Breast epithelium (tissue), 4 donors: ENCODE results near the gene SPRING1. TPM values are rescaled to one million over a fixed set of nuclear protein-coding genes. Genes with fewer than 3 reads are reported as not detected.
A peak's percentile ranks its signal among the peaks of the same experiment; 100 is the strongest.

Source experiments
- DNase-seq, 2 donors: peaks; one replicate each; pipeline ENCODE4 v3.0.0-alpha.2; 2019; ENCODE audit warnings: low spot score in 2 of 2
- H3K27ac ChIP-seq, 2 donors: fragments of 200-600 bp; sonication (generic) in 1 of 2; one replicate each; pipeline ENCODE4 v1.5.1; 2016 to 2019; ENCODE audit warnings: mild to moderate bottlenecking in 1 of 2
- H3K27me3 ChIP-seq, 2 donors: fragments of 200-600 bp; sonication (generic) in 1 of 2; one replicate each; pipeline versions ENCODE4 v1.5.1 to v1.6.0; 2017 to 2019; ENCODE audit warnings: control low read depth in 1 of 2, mild to moderate bottlenecking in 1 of 2
- H3K36me3 ChIP-seq: fragments of 200-600 bp; one replicate; pipeline ENCODE4 v1.5.1; 2019
- H3K4me1 ChIP-seq, 2 donors: fragments of 200-600 bp; sonication (generic); one replicate each; pipeline ENCODE4 v1.5.1; 2016 to 2019; ENCODE audit warnings: control low read depth in 1 of 2
- H3K4me3 ChIP-seq, 3 donors: fragments of 200-600 bp; sonication (generic); 1 replicate in 2 of 3; 2 replicates in 1 of 3; pipeline ENCODE4 v1.5.1; 2016 to 2019; ENCODE audit warnings: mild to moderate bottlenecking in 3 of 3, moderate library complexity in 2 of 3
- H3K9me3 ChIP-seq, 2 donors: fragments of 200-600 bp; sonication (generic) in 1 of 2; one replicate each; pipeline ENCODE4 v1.5.1; 2016 to 2019; ENCODE audit warnings: control low read depth in 1 of 2
- POLR2A ChIP-seq: fragments of 450-650 bp; IDR thresholded peaks from one replicate; pipeline ENCODE4 v1.6.1; 2016; ENCODE audit warnings: antibody characterized with exemption, mild to moderate bottlenecking, moderate library complexity
- POLR2AphosphoS5 ChIP-seq, 3 donors: sonication (generic); formaldehyde crosslinking; IDR thresholded peaks; one replicate each; pipeline ENCODE4 v1.6.1; 2017; ENCODE audit warnings: antibody characterized with exemption in 3 of 3
- intact Hi-C: fragments of 100-400 bp; cut with DNase I; formaldehyde crosslinking; loops from one replicate; pipeline ENCODE4 v1.15.1; 2023; ENCODE audit warnings: low total_unique reads
- total RNA-seq, 3 donors: library from RNA; depleted of rRNA; stranded (reverse); fragments of >200 nt; gene quantifications; one replicate each; pipeline ENCODE4 v1.1.0, GENCODE V29; 2016
- TF ChIP-seq, protein P1 (sequence below), 3 donors: fragments of 450-650 bp; IDR thresholded peaks; one replicate each; pipeline ENCODE4 v1.5.1; 2016 to 2017; ENCODE audit warnings: antibody characterized with exemption in 3 of 3, mild to moderate bottlenecking in 3 of 3, moderate library complexity in 3 of 3

The SPRING1 gene
- total RNA-seq, 3 donors from 2014 or later: 13.8 to 18.4 (median 15.7) TPM

DNA sequence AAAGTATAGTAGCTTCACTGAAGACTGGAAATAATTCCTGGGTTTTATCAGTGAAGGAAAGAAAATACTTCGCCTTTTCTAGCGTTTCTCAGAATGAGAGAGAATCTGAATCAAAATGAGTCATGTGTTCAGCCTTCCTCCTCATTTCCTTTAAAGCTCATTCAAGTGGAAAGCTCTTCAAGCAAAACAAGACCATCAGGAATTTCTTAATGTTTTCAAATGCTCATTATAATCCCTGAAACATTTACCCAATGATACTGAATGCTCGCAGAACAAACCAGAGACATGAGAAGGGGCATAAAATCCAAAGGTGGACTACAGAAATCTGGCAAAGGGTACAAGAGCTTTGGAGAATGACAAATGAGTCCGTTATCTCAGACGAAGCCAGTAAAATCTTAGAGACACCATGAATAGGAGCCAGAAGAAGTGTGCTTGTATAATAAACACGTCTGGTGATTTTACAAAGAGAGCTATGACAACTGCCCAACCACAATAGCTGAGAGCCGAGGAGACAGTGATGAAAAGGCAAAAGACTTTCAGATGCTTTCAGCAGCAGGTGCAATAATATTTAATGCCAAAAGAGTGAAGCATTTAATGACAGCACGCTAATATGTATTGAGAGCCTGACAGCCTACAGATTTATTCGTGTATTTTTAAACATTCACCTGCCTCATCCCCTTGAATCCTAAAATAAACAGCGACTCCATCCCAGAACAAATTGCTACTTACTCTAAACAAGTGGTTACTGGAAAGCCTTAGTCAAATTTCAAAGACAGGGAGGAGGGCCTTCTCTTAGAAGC, 19.0 kb downstream of the SPRING1 start:
- Histone ChIP-seq H3K9me3 (no peaks in the 10 kb centered on the region), H3K27ac (peak overlapping the region in 1 of 2 donors; percentile 16), H3K4me3 (no peak overlapping the region), H3K27me3 (no peaks in the 10 kb centered on the region), H3K36me3 (no peaks in the 10 kb centered on the region), H3K4me1 (peaks cover 0 to 4% of the 10 kb centered on the region in 2 donors)
- DNase-seq: no peak
- TF ChIP-seq, protein P1, sequence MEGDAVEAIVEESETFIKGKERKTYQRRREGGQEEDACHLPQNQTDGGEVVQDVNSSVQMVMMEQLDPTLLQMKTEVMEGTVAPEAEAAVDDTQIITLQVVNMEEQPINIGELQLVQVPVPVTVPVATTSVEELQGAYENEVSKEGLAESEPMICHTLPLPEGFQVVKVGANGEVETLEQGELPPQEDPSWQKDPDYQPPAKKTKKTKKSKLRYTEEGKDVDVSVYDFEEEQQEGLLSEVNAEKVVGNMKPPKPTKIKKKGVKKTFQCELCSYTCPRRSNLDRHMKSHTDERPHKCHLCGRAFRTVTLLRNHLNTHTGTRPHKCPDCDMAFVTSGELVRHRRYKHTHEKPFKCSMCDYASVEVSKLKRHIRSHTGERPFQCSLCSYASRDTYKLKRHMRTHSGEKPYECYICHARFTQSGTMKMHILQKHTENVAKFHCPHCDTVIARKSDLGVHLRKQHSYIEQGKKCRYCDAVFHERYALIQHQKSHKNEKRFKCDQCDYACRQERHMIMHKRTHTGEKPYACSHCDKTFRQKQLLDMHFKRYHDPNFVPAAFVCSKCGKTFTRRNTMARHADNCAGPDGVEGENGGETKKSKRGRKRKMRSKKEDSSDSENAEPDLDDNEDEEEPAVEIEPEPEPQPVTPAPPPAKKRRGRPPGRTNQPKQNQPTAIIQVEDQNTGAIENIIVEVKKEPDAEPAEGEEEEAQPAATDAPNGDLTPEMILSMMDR (IDR thresholded peaks at IDR 0.05): no peak
- TF ChIP-seq POLR2A (no peak), POLR2AphosphoS5 (IDR thresholded peaks at IDR 0.05) (no peak)
- intact Hi-C loops: no loop called here

DNA sequence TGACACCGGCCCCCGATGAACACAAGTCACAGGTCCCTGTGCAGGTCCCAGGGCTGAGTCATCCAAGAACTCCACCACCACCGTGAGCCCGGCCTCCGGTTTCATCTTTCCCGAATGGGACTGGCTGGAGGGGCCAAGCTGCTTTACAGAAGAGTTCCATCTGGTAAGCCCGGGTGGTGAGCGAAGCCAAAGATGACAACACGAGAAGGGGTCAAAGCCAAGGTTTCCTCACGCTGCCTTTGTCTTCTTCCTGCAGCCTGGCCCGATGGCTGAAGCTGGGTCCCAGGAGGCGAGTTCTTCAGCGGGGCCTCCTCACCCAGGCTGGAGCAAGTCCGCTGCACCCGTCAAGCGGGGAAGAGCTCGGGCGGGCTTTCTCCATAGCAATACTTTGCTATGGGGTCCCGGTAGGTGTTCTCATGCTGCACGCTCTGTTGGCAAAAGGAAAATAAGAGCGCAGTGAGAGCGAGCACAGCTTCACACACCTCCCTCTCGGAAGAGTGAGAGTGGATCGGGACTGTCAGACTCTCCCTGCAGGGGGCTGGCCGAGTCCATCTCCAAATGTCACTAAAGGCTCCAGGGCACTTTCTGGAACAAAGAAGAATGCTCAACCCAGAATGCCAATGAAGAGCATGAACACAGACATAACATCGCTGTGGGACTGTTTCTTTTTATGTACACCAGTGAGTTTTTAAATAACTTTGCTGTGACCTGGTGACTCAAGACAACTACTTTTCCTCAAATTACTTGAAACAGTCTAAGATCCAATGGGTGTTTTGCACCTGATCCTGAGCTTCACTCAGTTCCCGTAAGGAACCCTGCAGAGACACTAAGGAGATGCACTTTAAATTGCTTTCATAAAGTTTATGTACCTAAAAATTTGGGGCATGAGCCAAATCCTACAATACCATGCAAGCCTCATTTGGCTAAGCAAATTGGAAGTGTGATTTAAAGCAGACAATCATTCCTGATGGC, 20.1 kb downstream of the SPRING1 start:
- H3K27ac ChIP-seq: peak overlapping the region in 1 of 2 donors; percentile 53
- intact Hi-C loops: no loop called here
- no peak for TF ChIP-seq POLR2A
- TF ChIP-seq, protein P1 (IDR thresholded peaks at IDR 0.05): no peak
- TF ChIP-seq POLR2AphosphoS5 (IDR thresholded peaks at IDR 0.05): no peak
- no peak for DNase-seq
- H3K4me3 ChIP-seq: peak overlapping the region in 2 of 3 donors; percentile 9 to 44
- H3K36me3 ChIP-seq: no peaks in the 10 kb centered on the region
- no peaks in the 10 kb centered on the region for H3K9me3 ChIP-seq
- no peaks in the 10 kb centered on the region for H3K27me3 ChIP-seq
- H3K4me1 ChIP-seq: peaks cover 0 to 4% of the 10 kb centered on the region in 2 donors

DNA sequence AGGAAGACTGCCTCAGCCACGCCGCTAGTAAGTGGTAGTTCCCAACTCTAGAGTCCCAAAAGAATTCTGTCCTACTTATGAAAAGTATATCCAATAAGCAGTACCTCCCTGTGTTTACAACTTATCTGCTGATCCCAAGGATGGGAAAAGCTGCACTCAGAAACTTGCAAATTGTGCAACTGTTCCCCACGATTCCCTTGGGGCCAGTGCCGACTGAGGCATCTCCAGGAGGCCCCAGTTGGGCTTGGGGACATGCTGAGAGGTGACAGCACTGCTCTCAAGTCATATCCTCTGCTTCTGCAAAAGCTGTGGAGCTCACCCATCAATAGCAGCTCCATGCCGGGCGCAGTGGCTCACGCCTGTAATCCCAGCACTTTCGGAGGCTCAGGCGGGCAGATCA, 23.7 kb downstream of the SPRING1 start:
- Histone ChIP-seq H3K27ac (peak overlapping the region; percentile 70 to 82), H3K4me3 (no peak overlapping the region), H3K36me3 (no peaks in the 10 kb centered on the region), H3K9me3 (no peaks in the 10 kb centered on the region), H3K4me1 (peaks cover 0 to 5% of the 10 kb centered on the region in 2 donors), H3K27me3 (no peaks in the 10 kb centered on the region)
- TF ChIP-seq POLR2A (no peak), POLR2AphosphoS5 (IDR thresholded peaks at IDR 0.05) (peak in 1 of 3 donors; percentile 23)
- TF ChIP-seq, protein P1 (IDR thresholded peaks at IDR 0.05): no peak
- intact Hi-C loops: no loop called here
- no peak for DNase-seq

DNA sequence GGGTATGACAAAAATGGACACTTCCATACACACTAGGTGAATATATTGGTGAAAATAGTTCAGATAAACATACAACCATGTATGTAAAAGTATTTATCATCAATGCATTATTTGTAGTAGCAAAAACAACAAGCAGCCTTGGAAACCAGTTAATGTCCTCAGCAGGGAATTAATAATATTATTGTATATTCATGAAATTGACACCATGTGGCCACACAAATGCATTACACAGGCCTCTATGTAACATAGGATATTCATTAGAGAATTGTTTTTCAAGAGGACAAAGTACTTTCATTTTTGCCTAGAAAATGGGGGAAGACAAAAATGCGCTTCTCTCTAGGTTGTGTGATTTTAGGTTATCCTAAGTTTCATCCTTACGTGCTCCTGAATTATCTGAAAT, 24.3 kb downstream of the SPRING1 start:
- no peaks in the 10 kb centered on the region for H3K36me3 ChIP-seq
- no peak overlapping the region for H3K4me3 ChIP-seq
- H3K27ac ChIP-seq: peak overlapping the region; percentile 70 to 82
- intact Hi-C loops: no loop called here
- peaks cover 0 to 11% of the 10 kb centered on the region in 2 donors for H3K4me1 ChIP-seq
- no peak for DNase-seq
- H3K27me3 ChIP-seq: no peaks in the 10 kb centered on the region
- H3K9me3 ChIP-seq: no peaks in the 10 kb centered on the region
- TF ChIP-seq POLR2AphosphoS5 (IDR thresholded peaks at IDR 0.05) (no peak), POLR2A (no peak)
- TF ChIP-seq, protein P1 (IDR thresholded peaks at IDR 0.05): no peak
